Superior temporal gyrus (tissue), 1 donor: ENCODE measurements around the gene ZC3H18.

Source experiments
- DNase-seq: peaks from one replicate; pipeline ENCODE4 v3.0.0-alpha.2; 2016; ENCODE audit errors: extremely low spot score

ZC3H18 gene

GRCh38 chr16:88581033-88581432, 10.8 kb downstream of the ZC3H18 start:
- DNase-seq: no peak

DNA sequence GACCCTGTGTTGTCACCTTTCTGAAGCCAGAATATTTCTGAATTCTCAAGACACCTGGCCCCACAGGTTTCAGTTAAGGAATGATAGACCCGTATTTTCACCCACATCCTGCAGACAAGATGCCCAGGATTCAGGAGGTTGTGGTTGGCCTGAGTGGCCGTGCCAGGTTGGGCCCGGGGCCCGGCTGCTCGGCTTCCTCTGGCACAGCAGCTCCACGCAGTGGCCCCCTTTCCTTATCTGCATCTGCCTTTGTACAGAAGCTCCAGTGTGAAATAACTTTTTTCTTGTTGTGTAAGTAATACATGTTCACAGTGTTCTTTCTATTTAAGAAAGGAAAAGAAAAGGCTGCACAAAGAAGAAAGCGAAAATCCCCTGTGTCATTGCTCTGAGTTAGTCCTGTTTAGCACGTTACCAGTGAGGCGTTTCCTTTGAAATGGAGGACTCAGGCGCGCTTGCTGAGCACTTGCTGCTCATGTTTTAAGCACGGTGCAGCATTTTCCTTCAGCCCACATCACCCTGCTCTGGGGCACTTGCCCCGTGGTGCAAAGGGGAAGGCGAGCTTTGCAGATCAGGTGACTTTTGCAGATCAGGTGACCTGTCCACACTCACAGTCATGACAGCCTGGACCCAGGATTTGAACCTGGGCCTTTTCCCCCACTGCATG, 12.8 kb downstream of the ZC3H18 start:
- no peak for DNase-seq

- DNase-seq: no peak
These were observed 14.5 kb downstream of the ZC3H18 start for GRCh38 chr16:88584676-88585075.

DNA sequence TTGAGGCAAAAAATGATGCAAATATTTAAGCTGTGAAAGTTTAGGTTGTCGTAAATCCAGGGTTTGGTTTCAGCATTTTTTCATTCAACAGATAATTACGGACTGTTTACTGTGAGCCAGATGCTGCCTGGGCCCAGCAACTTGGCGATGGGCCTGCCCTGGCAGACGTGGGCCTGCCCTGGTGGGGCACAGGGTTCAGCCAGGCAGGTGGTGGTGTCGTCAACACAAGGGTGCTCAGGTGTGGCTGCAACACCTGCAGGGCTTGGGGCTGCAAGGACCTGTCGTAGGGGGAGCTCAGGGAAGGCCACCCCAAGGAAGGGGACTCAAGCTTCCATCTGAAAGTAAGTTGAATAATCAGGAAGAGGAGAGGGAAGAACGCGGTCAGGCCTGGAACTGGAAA, 15.1 kb downstream of the ZC3H18 start:
- DNase-seq: no peak

DNA sequence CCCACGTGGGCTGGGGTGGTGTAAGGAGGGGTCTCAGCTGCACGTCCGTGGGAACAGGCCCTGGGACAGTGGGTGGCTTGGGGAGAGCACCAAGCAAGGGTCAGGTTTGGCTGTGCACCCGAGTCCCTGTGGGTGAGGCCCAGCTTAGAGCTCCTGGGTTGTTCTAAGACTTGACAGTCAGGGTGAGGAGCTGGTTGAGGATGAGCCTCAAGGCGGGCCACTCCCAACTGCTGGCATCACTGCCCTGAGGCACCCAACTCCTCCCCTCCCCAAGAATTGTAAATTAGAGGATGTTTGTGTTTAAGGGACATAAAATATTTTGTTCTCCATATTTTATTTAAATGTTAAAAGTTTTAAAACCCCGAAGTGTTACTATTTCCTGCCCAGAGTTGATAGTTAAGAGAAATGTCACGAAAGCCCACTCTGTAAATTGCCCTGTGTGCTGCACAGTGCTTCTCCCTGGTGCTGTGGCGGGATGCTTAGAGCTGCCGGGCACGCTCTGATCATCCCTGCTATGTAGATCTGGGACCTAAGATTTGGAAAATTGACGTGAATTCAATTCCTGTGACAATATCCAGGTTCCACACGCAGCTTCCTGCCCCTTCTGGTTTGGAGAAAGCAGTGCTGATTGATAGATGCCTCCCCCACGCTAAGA, 15.9 kb downstream of the ZC3H18 start:
- no peak for DNase-seq

GRCh38 chr16:88588148-88588547, 17.9 kb downstream of the ZC3H18 start:
- no peak for DNase-seq

GRCh38 chr16:88588754-88589153, 18.6 kb downstream of the ZC3H18 start:
- DNase-seq: no peak

DNA sequence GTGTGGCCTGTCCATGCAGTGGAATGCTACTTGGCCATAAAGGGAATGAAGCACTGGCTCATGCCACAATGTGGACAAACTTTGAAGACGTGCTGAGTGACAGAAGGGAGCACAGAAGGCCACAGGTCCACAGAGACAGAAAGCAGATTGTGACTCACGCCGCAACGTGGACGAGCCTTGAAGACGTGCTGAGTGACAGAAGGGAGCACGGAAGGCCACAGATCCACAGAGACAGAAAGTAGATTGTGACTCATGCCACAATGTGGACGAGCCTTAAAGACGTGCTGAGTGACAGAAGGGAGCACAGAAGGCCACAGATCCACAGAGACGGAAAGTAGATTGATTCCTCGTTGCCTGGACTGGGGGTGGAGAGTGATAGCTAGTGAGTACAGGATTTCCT, 19.2 kb downstream of the ZC3H18 start:
- no peak for DNase-seq

GRCh38 chr16:88591577-88592021, 21.4 kb downstream of the ZC3H18 start:
- no peak for DNase-seq

DNA sequence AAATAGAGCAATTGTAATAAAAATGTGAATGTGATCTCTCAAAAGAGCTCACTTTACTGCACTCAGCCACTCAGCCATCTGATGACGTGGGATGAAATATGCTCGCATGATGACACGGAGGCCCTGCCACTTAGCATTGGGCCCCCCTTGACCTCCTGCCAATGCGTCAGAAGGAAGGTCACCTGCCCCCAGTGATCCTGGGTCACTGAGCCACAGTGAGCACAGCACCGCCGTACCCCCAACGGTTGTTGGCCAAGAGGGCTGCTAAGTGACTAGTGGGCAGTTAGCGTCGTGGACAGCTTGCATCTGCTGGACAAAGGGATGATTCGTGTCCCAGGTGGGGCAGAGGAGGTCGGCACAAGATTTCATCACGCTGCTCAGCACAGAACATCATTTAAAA, 22.9 kb downstream of the ZC3H18 start:
- DNase-seq: no peak

GRCh38 chr16:88593489-88593888, 23.3 kb downstream of the ZC3H18 start:
- peak; percentile 82 for DNase-seq

- no peak for DNase-seq
These were observed 23.7 kb downstream of the ZC3H18 start for GRCh38 chr16:88593910-88594309.

- peak; percentile 26 for DNase-seq
These were observed 24.9 kb downstream of the ZC3H18 start for GRCh38 chr16:88595101-88595500.

DNA sequence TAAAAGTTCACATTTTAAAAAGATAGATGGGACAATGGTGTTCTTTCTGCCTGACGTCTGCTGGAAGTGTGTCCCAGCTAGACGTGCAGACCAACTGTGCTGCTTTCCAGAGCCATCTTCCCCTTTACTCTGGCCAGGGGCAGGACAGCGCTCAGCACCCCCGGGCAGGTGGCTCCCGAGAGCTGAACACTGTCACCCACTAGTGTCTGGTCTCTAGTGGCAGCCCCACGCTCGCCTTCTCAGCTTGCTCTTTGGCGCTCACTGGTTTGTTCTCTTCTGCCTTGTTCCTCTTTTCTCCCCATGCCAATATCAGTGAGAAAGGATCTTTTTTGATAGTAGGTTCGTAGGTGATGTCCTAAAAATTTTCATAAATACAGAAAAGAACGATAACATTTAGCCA, 25.7 kb downstream of the ZC3H18 start:
- DNase-seq: no peak

DNA sequence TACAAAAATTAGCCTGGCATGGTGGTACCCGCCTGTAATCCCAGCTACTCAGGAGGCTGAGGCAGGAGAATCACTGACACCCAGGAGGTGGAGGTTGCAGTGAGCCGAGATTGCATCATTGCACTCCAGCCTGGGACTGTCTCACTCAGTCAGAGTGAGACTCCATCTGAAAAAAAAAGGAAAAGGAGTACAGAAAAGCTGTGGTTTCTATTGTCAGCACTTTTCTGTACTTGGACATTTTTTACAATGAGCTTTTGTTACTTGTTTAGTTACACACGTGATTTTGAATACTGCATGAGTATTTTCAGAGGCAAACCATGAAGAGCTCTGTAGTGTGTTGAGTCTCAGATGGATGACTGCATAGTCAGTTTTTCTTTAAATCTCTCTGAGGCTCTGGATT, 26.3 kb downstream of the ZC3H18 start:
- DNase-seq: peak; percentile 88

DNA sequence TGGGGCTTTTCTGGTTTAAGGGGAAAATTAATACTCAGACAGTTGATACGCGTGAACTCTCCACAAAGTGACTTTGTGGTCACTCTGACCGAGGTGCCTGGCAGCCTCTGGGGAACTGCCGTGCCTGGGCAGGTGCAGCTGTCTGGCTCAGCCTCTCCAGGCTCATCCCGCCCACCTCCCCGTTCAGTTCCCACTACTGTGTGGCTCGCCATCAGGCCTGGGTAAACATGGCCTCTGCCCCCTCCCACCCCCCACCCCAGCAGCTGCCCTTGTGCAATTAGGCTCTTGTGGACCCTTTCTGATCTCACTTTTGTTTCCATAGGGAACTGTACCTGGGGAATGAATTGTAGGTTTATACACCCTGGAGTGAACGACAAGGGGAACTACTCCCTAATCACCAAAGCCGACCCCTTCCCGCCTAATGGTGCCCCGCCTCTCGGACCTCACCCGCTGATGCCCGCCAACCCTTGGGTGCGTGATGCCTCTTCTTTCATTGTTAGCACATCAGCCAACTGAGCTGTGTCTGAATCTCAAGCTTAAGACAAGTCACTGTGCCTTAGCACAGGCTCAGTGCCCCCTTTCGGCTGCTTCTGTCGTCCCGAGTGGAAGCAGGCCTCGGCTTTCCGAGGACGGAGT, 27.8 kb downstream of the ZC3H18 start:
- DNase-seq: no peak

DNA sequence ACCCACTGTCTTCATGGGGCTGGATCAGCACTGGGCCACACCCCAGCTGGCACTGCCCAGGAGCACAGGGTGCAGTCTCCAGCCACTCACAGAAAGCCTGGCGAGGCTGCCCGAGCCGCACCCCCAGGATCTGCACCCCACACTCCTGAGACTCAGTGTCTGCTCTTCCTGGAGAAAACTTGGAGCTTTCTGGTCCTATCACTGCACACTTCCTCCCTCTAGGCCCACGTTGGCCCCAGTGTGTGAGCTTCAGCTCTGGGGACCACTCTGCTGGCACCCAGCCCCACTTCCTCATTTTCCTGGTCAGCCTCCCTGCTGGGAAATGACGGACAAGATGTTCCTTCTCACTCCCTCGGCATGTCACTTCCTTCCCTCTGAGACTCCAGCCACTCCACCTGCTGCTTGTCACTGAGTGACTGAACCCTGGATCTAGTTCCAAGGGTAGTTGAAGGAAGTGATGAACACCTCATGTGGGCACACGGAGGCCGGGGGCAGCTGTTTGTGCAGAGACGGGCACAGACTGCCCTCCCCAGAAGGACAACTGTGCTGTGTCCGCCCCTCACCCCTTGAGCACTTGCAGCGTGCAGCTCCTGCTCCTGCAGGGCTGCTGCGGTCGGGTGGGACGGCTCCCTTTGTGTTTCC, 29.0 kb downstream of the ZC3H18 start:
- DNase-seq: no peak

DNA sequence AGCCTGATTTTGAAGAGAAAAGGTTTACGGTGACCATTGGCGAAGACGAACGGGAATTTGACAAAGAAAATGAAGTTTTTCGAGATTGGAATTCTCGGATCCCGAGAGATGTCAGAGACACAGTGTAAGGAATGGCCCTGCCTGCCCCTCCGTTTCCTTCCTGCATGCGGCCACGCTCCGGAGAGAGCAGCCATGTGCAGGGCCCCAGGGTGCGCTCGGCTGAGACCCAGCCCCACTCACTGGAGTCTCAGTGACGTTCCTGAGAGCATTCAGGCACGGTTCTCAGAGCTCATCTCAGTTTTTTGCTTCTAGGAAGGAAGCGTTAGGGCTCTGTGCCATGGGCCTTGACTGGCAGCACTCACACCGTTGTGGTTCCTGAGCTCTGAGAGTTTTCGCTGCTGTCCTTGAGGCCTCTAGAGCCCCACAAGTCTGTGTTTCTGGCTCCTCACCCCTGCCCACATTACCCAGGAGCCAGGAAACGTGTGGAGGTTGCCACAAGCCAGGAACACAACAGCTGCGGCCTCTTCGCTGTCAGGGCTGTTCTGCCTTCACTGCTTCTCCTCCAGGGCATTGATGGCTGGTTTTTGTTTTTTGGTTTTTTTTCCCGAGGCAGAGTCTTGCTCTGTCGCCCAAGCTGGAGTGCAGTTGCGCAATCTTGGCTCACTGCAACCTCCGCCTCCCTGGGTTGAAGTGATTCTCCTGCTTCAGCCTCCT, 29.8 kb downstream of the ZC3H18 start:
- DNase-seq: no peak

GRCh38 chr16:88600539-88600896, 30.3 kb downstream of the ZC3H18 start:
- DNase-seq: no peak

DNA sequence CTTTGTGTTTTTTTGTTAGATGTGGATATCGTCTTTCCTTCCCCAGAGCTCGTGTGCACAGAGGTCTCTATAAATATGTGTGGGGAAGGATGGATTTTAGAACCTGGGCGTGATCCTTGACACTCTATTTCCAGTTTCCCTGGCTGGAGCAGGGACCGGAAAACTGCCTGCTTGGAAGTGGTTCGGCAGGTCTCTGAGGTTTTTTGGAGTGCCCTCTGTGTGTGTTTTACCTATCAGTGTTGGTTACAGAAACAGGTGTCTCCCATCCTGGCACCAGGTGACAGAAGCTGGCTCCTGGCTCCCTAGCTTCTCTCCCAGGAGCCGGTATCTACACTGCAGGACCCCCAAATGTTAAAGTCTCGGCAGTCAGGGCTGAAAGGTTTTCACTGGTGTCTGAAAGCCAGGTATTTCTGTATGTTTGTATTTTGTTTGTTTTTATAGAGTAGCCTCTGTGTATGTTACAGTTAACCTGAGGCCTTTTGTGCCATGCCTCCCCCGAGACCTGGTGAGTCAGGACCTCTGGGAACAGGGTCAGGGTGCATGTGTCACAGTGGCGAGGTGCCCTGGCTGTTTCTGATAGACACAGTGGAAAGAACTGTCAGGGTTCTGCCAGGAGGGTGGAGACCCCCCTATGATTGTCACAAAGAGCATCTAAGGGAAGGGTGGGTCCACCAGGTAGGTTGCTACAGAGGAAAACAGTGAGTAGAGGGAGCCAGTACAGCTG, 31.3 kb downstream of the ZC3H18 start:
- no peak for DNase-seq

GRCh38 chr16:88602091-88602490, 31.9 kb downstream of the ZC3H18 start:
- DNase-seq: no peak
